BJ (cell line): ENCODE results near the gene ELFN1. TPM values are rescaled to one million over a fixed set of nuclear protein-coding genes. Genes with fewer than 3 reads are reported as not detected.

Source experiments
- CTCF ChIA-PET: fragments of 350-600 bp; formaldehyde crosslinking; extraction: SDS; loops from one replicate; lab custom pipeline; 2021; ENCODE audit warnings: antibody characterized with exemption, inconsistent platforms; lab: Yijun Ruan, JAX
- POLR2A ChIA-PET: fragments of 300-600 bp; sonication (Branson Sonifier 250); formaldehyde crosslinking; extraction: SDS; loops from one replicate; lab custom pipeline; 2021; ENCODE audit warnings: antibody characterized with exemption; lab: Charles Lee
- DNase-seq: peaks from one replicate; pipeline ENCODE4 v3.0.0-alpha.2; 2011; ENCODE audit warnings: low read depth
- H3K27me3 ChIP-seq: 2 replicates; pipeline ENCODE4 v1.6.0; 2011; ENCODE audit warnings: low read length; ENCODE audit not compliant: control insufficient read depth, insufficient read depth
- H3K36me3 ChIP-seq: 2 replicates; pipeline ENCODE4 v1.5.1; 2011; ENCODE audit warnings: low read length; ENCODE audit not compliant: control insufficient read depth, insufficient read depth
- H3K4me3 ChIP-seq: 2 replicates; pipeline ENCODE4 v1.5.1; 2011; ENCODE audit warnings: low read depth, mild to moderate bottlenecking, control low read depth, low read length
- polyA plus RNA-seq: library from polyadenylated mRNA; depleted of rRNA; stranded (reverse); fragments of >200 nt; gene quantifications from 2 replicates; pipeline ENCODE4 v1.2.3, GENCODE V29; 2011
- TF ChIP-seq, protein P1 (sequence below): IDR thresholded peaks from 2 replicates; pipeline ENCODE4 v1.5.1; 2011; ENCODE audit warnings: low read depth, mild to moderate bottlenecking, control low read depth, inconsistent platforms, low read length, moderate library complexity; ENCODE audit not compliant: insufficient read depth

Gene ELFN1
- polyA plus RNA-seq, 1 experiment, result 1.7 TPM

DNA sequence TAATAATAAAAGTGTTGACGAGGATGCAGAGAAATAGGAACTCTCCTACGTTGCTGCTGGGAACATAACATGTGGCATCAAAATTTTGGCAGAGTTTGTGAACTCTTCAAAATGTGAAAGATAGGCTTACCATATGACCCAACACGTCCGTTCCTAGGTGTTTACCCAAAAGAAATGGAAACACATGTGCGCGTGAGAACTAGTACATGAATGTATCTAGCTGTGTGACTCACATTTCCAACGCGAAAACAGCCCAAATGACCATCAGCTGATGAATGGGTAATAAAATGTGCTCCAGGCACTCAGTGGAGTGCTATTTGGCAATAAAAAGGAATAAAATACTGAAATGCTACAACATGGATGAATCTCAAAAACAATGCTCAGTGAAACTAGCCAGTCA, 10.4 kb upstream of the ELFN1 start:
- TF ChIP-seq, protein P1, sequence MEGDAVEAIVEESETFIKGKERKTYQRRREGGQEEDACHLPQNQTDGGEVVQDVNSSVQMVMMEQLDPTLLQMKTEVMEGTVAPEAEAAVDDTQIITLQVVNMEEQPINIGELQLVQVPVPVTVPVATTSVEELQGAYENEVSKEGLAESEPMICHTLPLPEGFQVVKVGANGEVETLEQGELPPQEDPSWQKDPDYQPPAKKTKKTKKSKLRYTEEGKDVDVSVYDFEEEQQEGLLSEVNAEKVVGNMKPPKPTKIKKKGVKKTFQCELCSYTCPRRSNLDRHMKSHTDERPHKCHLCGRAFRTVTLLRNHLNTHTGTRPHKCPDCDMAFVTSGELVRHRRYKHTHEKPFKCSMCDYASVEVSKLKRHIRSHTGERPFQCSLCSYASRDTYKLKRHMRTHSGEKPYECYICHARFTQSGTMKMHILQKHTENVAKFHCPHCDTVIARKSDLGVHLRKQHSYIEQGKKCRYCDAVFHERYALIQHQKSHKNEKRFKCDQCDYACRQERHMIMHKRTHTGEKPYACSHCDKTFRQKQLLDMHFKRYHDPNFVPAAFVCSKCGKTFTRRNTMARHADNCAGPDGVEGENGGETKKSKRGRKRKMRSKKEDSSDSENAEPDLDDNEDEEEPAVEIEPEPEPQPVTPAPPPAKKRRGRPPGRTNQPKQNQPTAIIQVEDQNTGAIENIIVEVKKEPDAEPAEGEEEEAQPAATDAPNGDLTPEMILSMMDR, result no peak
- Histone ChIP-seq H3K27me3 (peaks cover 8% of the 10 kb centered on the region), H3K4me3 (no peak overlapping the region), H3K36me3 (no peaks in the 10 kb centered on the region)
- peak; percentile 95 for DNase-seq
- CTCF ChIA-PET, result no interaction called here
- POLR2A ChIA-PET, result no interaction called here

DNA sequence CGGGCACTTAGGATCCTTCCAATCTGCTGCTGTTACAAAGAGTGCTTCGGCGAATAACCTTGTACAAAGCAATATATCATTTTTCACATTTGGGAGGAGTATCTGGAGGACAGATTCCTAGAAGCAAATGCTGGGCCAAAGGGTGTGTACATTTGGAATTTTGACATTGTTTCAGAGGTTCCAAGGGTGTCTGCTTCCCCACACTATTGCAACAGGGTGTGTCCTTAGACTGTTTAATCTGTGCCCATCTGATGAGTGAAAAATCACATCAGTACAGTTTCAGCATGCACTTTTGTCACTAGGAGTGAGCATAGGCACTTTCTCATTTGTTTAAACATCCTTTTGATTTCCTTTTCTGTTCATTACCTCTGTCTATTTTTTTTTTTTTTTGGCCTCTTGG, 8.6 kb upstream of the ELFN1 start:
- H3K27me3 ChIP-seq, result peaks cover 5% of the 10 kb centered on the region
- CTCF ChIA-PET, result interaction anchor here (2.3 to 3.3 kb wide), 2 partner anchors 548 to 686 kb away, joined by 7 to 11 read pairs; no protein-coding TSS in a partner anchor

DNA sequence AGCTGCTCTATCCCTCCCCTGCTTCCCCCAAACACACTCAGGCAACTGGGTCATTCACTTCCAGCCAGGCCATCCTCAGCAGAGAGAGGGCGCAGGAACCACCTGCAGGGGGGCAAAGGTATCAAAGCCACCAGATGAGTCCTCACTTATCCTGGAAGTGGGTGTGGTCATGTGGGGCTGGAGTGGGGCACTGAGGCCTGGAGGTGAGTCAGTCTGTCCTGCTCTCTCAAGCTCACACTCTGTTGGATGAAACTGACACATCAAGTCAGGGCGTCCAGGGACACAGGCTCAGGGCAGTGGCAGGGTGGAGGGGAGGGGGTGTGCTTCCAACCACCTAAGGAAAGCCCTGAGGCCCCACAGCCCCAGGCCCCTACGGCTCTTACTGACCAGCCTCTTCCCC, 8.0 kb upstream of the ELFN1 start:
- peaks cover 5% of the 10 kb centered on the region for H3K27me3 ChIP-seq
- H3K4me3 ChIP-seq, result no peak overlapping the region
- POLR2A ChIA-PET, result interaction anchor here (0.6 kb wide), 1 partner anchor 121 kb away, joined by 5 read pairs; no protein-coding TSS in a partner anchor
- DNase-seq, result no peak
- CTCF ChIA-PET, result interaction anchor here (0.8 to 3.3 kb wide), 4 partner anchors 48 to 686 kb away, joined by 3 to 11 read pairs (median 5); no protein-coding TSS in a partner anchor
- no peaks in the 10 kb centered on the region for H3K36me3 ChIP-seq
- TF ChIP-seq, protein P1, result no peak

More for the DNA sequence above, 8.6 kb upstream of the ELFN1 start:
- POLR2A ChIA-PET, result interaction anchor here (0.6 kb wide), 1 partner anchor 121 kb away, joined by 5 read pairs; no protein-coding TSS in a partner anchor
- H3K36me3 ChIP-seq, result no peaks in the 10 kb centered on the region
- no peak for DNase-seq
- TF ChIP-seq, protein P1, result no peak
- H3K4me3 ChIP-seq, result no peak overlapping the region

DNA sequence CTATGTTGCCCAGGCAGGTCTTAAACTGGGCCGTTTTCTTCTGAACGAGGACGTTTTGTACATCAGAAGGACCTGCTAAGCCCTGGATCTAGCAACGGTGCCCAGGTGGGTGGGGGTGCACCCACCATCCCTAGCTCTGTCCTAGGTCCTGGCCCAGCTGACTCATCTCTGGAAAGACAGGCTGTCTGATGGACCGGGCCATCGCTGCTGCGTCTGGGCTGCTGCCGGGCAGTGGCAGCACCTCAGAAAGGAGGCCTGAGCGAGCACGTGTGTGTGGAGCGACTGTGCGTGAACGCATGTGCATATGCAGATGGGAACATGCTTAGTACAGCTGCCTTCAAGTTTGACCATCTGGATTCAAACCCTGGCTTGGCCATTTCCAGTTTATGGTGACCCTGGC, 7.3 kb upstream of the ELFN1 start:
- Histone ChIP-seq H3K36me3 (no peaks in the 10 kb centered on the region), H3K27me3 (peaks cover 5% of the 10 kb centered on the region), H3K4me3 (no peak overlapping the region)
- TF ChIP-seq, protein P1, result no peak
- ChIA-PET CTCF (interaction anchor here (0.6 to 3.3 kb wide), 7 partner anchors 48 to 685 kb away, joined by 3 to 11 read pairs (median 3); no protein-coding TSS in a partner anchor), POLR2A (no interaction called here)
- DNase-seq, result no peak

DNA sequence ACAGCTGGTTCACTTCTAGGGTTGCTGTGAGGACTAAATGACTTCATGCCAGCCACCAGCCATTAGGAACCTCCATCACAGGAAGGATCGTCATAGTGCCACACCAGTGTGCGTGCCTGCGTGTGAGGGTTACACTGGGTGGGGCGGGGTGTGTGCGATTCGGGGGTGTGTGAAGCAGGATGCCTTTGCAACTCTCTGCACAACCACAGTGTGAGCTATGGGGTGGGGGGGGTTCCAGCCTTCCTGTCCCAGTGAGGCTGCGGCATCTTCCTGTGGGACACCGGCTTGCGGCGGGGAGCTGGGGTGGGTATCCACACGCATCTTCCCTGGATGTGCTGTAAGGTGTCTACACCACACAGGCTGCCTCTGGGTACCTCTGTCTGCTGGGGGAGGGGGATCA, 6.9 kb upstream of the ELFN1 start:
- ChIA-PET POLR2A (no interaction called here), CTCF (interaction anchor here (0.6 to 3.3 kb wide), 8 partner anchors 42 to 685 kb away, joined by 3 to 11 read pairs (median 3); no protein-coding TSS in a partner anchor)
- TF ChIP-seq, protein P1, result no peak
- Histone ChIP-seq H3K4me3 (no peak overlapping the region), H3K36me3 (no peaks in the 10 kb centered on the region), H3K27me3 (peaks cover 5% of the 10 kb centered on the region)
- DNase-seq, result no peak
